Fibroblast of lung (primary cell): ENCODE results near the gene GRHL3. TPM values are rescaled to one million over a fixed set of nuclear protein-coding genes. Genes with fewer than 3 reads are reported as not detected.

Experiments used
- DNase-seq, 2 donors: peaks; one replicate each; pipeline versions ENCODE4 v3.0.0 to v3.0.0-alpha.2; 2010; ENCODE audit warnings: low read depth in 2 of 2
- H2AFZ ChIP-seq: 2 replicates; pipeline ENCODE4 v1.5.1; 2012; ENCODE audit warnings: low read length, control low read depth, inconsistent platforms
- H3K27ac ChIP-seq: 2 replicates; pipeline ENCODE4 v1.5.1; 2011; ENCODE audit warnings: low read length, control low read depth; ENCODE audit not compliant: insufficient read depth
- H3K27me3 ChIP-seq: 2 replicates; pipeline ENCODE4 v1.5.1; 2011; ENCODE audit warnings: mild to moderate bottlenecking, low read length; ENCODE audit not compliant: control insufficient read depth, insufficient read depth
- H3K36me3 ChIP-seq: 2 replicates; pipeline ENCODE4 v1.5.1; 2011; ENCODE audit warnings: low read length; ENCODE audit not compliant: control insufficient read depth, insufficient read depth
- H3K4me1 ChIP-seq: 2 replicates; pipeline ENCODE4 v1.5.1; 2011; ENCODE audit warnings: low read length; ENCODE audit not compliant: control insufficient read depth, insufficient read depth; ENCODE audit errors: extremely low read depth
- H3K4me2 ChIP-seq: 2 replicates; pipeline ENCODE4 v1.5.1; 2011; ENCODE audit warnings: low read length, control low read depth; ENCODE audit not compliant: insufficient read depth; ENCODE audit errors: extremely low read depth
- H3K4me3 ChIP-seq, 4 experiments: fragments of 200-600 bp in 1 of 4; sonication (generic) in 1 of 4; replicated peaks in 1 of 4; 2 replicates each; pipeline ENCODE4 v1.5.1; 2011 to 2016; ENCODE audit warnings: low read length in 4 of 4, low read depth in 3 of 4, mild to moderate bottlenecking in 3 of 4, control low read depth in 2 of 4, inconsistent platforms in 1 of 4, mixed read lengths in 1 of 4; ENCODE audit not compliant: insufficient read depth in 1 of 4; ENCODE audit errors: control extremely low read depth in 1 of 4
- H3K79me2 ChIP-seq: 2 replicates; pipeline ENCODE4 v1.5.1; 2012; ENCODE audit warnings: mild to moderate bottlenecking, low read length, inconsistent platforms; ENCODE audit not compliant: control insufficient read depth, insufficient read depth
- H3K9ac ChIP-seq: 2 replicates; pipeline ENCODE4 v1.5.1; 2011; ENCODE audit warnings: mild to moderate bottlenecking, low read length, control low read depth; ENCODE audit not compliant: insufficient read depth
- H3K9me3 ChIP-seq: 2 replicates; pipeline ENCODE4 v1.5.1; 2012; ENCODE audit warnings: low read depth, low read length; ENCODE audit not compliant: control insufficient read depth, insufficient read depth
- H4K20me1 ChIP-seq: 2 replicates; pipeline ENCODE4 v1.5.1; 2011; ENCODE audit warnings: low read length; ENCODE audit not compliant: control insufficient read depth, insufficient read depth; ENCODE audit errors: extremely low read depth
- CTCF ChIP-seq, 2 donors: IDR thresholded peaks in 1 of 2; conservative IDR thresholded peaks in 1 of 2; 1 replicate in 1 of 2; 2 replicates in 1 of 2; pipeline ENCODE4 v1.5.1; 2011 to 2012; ENCODE audit warnings: low read length in 2 of 2, control low read depth in 1 of 2, inconsistent platforms in 1 of 2, low read depth in 1 of 2, mild to moderate bottlenecking in 1 of 2
- EZH2 ChIP-seq: IDR thresholded peaks from 2 replicates; pipeline ENCODE4 v1.5.1; 2012; ENCODE audit warnings: low read length, control low read depth, mild to moderate bottlenecking; ENCODE audit errors: missing control alignments
- polyA plus RNA-seq, 2 donors: library from polyadenylated mRNA; depleted of rRNA in 1 of 2; stranded (reverse) in 1 of 2; unstranded in 1 of 2; fragments of >200 nt; gene quantifications; 2 replicates each; pipeline ENCODE4 v1.2.1, GENCODE V29; 2011 to 2012; ENCODE audit warnings: missing spikeins in 1 of 2
- total RNA-seq: library from RNA; depleted of rRNA; stranded (reverse); fragments of >200 nt; gene quantifications from 2 replicates; pipeline ENCODE4 v1.2.1, GENCODE V29; 2014

The GRHL3 gene
- total and polyA plus RNA-seq, 2 donors (not counting 1 experiment from before 2014, with no cell fraction given) = 0.03 TPM; not detected in 1

- Histone ChIP-seq H3K79me2 (no peaks in the 10 kb centered on the region), H3K4me2 (no peak overlapping the region), H3K36me3 (no peaks in the 10 kb centered on the region), H4K20me1 (no peaks in the 10 kb centered on the region), H3K9ac (no peak overlapping the region), H3K4me3 (no peak overlapping the region), H2AFZ (no peak overlapping the region), H3K27me3 (peaks cover 16% of the 10 kb centered on the region), H3K4me1 (no peaks in the 10 kb centered on the region), H3K27ac (no peak overlapping the region), H3K9me3 (no peaks in the 10 kb centered on the region)
- no peak for TF ChIP-seq EZH2
- TF ChIP-seq CTCF (conservative IDR thresholded peaks at IDR 0.05 in 1 of 2, IDR thresholded peaks at IDR 0.05 in 1 of 2; ENCODE audit: low read depth in 1 of 2, low read length in 2 of 2) = peak; percentile 28 to 32
- DNase-seq = peak in 1 of 2 donors; percentile 23
These were observed 10.7 kb upstream of the GRHL3 start for GRCh38 chr1:24308365-24309015.

- H3K9me3 ChIP-seq = no peaks in the 10 kb centered on the region
- no peak overlapping the region for H3K9ac ChIP-seq
- no peaks in the 10 kb centered on the region for H3K4me1 ChIP-seq
- DNase-seq = peak in 1 of 2 donors; percentile 55
- H3K79me2 ChIP-seq = no peaks in the 10 kb centered on the region
- no peak overlapping the region for H3K4me2 ChIP-seq
- no peaks in the 10 kb centered on the region for H4K20me1 ChIP-seq
- no peak overlapping the region for H2AFZ ChIP-seq
- no peak for TF ChIP-seq CTCF (conservative IDR thresholded peaks at IDR 0.05 in 1 of 2, IDR thresholded peaks at IDR 0.05 in 1 of 2; ENCODE audit: low read depth in 1 of 2, low read length in 2 of 2)
- no peak for TF ChIP-seq EZH2
- no peak overlapping the region for H3K4me3 ChIP-seq
- H3K36me3 ChIP-seq = no peaks in the 10 kb centered on the region
- H3K27me3 ChIP-seq = peaks cover 14% of the 10 kb centered on the region
- H3K27ac ChIP-seq = no peak overlapping the region
These were observed 9.2 kb upstream of the GRHL3 start for GRCh38 chr1:24309762-24310485.

GRCh38 chr1:24311234-24311633, 7.9 kb upstream of the GRHL3 start:
- Histone ChIP-seq H3K36me3 (no peaks in the 10 kb centered on the region), H3K4me3 (no peak overlapping the region), H3K27me3 (peaks cover 10% of the 10 kb centered on the region), H3K4me1 (no peaks in the 10 kb centered on the region), H3K9me3 (no peaks in the 10 kb centered on the region), H3K79me2 (no peaks in the 10 kb centered on the region), H3K4me2 (no peak overlapping the region), H2AFZ (no peak overlapping the region), H3K9ac (no peak overlapping the region), H4K20me1 (no peaks in the 10 kb centered on the region), H3K27ac (no peak overlapping the region)
- no peak for TF ChIP-seq EZH2
- TF ChIP-seq CTCF (conservative IDR thresholded peaks at IDR 0.05 in 1 of 2, IDR thresholded peaks at IDR 0.05 in 1 of 2; ENCODE audit: low read depth in 1 of 2, low read length in 2 of 2) = no peak
- DNase-seq = no peak
